Tibial nerve (tissue), 4 donors: Measurements from ENCODE around the gene CARD9. TPM values are rescaled to one million over a fixed set of nuclear protein-coding genes. Genes with fewer than 3 reads are reported as not detected.

Experiments
- DNase-seq, 2 donors: peaks; one replicate each; pipeline ENCODE4 v3.0.0-alpha.2; 2019; ENCODE audit warnings: low spot score in 2 of 2
- H3K27ac ChIP-seq, 4 donors: fragments of 200-600 bp; sonication (generic) in 3 of 4; one replicate each; pipeline ENCODE4 v1.5.1; 2017 to 2019; ENCODE audit warnings: mild to moderate bottlenecking in 1 of 4
- H3K27me3 ChIP-seq, 2 donors: fragments of 200-600 bp; sonication (generic) in 1 of 2; one replicate each; pipeline versions ENCODE4 v1.5.1 to v1.6.0; 2017 to 2019
- H3K36me3 ChIP-seq, 3 donors: fragments of 200-600 bp; sonication (generic); one replicate each; pipeline ENCODE4 v1.5.1; 2018 to 2019
- H3K4me1 ChIP-seq, 4 donors: fragments of 200-600 bp; sonication (generic) in 3 of 4; one replicate each; pipeline ENCODE4 v1.5.1; 2017 to 2019
- H3K4me3 ChIP-seq, 4 donors: fragments of 200-600 bp; sonication (generic) in 3 of 4; one replicate each; pipeline ENCODE4 v1.5.1; 2017 to 2019; ENCODE audit warnings: mild to moderate bottlenecking in 1 of 4, moderate library complexity in 1 of 4
- H3K9me3 ChIP-seq, 4 donors: fragments of 200-600 bp; sonication (generic) in 3 of 4; one replicate each; pipeline ENCODE4 v1.5.1; 2017 to 2019
- EP300 ChIP-seq, 2 donors: sonication (generic); formaldehyde crosslinking; IDR thresholded peaks; one replicate each; pipeline ENCODE4 v1.6.1; 2017; ENCODE audit warnings: antibody characterized with exemption in 2 of 2, mild to moderate bottlenecking in 1 of 2
- POLR2A ChIP-seq, 2 donors: fragments of 450-650 bp; IDR thresholded peaks; one replicate each; pipeline ENCODE4 v1.6.1; 2017; ENCODE audit warnings: antibody characterized with exemption in 2 of 2, mild to moderate bottlenecking in 2 of 2, moderate library complexity in 2 of 2
- WGBS, 2 donors: methylation state at CpG; one replicate each; pipeline ENCODE4 v1.1.5; 2018; 5-methylcytosine and 5-hydroxymethylcytosine counted together
- total RNA-seq, 4 donors: library from RNA; depleted of rRNA; stranded (reverse); fragments of >200 nt; gene quantifications; one replicate each; pipeline ENCODE4 v1.1.0, GENCODE V29; 2016
- TF ChIP-seq, protein P1 (sequence below), 5 experiments: fragments of 200-600 bp in 3 of 5; fragments of 450-650 bp in 2 of 5; sonication (generic) in 3 of 5; IDR thresholded peaks; one replicate each; pipeline ENCODE4 v1.5.1; 2016 to 2019; ENCODE audit warnings: antibody characterized with exemption in 5 of 5, mild to moderate bottlenecking in 3 of 5, moderate library complexity in 2 of 5

CARD9 gene
- total RNA-seq, 4 donors from 2014 or later = 3.1 to 19.8 (median 3.1) TPM

DNA sequence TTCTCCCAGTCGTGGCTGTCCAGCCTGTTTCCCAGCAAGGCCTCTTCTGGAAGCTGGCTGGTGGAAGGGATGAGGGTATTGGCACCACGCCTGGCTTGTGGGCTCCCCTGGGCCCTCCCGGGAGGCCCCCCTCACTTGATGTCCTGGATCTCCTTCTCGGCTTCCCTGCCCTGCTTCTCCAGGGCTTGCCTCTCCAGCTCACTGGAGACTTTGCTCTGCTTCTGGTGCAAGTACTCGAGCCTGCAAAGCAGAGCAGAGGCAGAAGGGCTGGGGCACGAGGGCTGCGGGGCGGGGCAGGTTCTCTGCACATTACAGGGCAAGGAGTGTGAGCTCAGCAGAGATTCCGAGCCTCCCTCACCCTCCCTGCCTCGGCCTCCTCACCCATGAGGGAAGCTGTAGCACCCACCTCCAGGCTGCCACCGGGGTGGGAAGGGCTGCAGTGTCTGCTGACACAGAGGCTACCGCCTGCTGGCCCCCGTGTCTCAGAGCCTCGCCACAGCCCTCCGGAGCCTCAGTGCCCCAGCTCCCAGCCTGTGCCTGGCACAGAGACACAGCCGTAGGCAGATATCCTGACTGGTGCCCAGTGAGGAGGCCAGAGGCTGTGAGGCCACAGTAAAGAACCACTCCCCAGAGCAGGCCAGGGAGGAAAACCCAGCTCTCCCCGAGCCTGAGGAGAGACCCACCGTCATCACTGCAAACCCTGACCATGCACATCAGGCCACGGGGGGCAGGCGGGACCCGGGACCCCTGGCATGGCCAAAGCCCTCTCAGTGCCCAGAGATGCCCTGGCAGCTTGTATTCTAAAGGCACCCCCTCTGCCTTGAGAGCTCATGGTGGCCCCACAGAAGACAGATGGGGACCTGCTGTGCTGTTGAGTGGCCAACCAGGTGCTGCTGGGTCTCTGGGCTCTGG lies 19.3 kb upstream of the CARD9 start:
- TF ChIP-seq POLR2A (IDR thresholded peaks at IDR 0.05) = no peak
- TF ChIP-seq EP300 (IDR thresholded peaks at IDR 0.05) = no peak
- TF ChIP-seq, protein P1, sequence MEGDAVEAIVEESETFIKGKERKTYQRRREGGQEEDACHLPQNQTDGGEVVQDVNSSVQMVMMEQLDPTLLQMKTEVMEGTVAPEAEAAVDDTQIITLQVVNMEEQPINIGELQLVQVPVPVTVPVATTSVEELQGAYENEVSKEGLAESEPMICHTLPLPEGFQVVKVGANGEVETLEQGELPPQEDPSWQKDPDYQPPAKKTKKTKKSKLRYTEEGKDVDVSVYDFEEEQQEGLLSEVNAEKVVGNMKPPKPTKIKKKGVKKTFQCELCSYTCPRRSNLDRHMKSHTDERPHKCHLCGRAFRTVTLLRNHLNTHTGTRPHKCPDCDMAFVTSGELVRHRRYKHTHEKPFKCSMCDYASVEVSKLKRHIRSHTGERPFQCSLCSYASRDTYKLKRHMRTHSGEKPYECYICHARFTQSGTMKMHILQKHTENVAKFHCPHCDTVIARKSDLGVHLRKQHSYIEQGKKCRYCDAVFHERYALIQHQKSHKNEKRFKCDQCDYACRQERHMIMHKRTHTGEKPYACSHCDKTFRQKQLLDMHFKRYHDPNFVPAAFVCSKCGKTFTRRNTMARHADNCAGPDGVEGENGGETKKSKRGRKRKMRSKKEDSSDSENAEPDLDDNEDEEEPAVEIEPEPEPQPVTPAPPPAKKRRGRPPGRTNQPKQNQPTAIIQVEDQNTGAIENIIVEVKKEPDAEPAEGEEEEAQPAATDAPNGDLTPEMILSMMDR (IDR thresholded peaks at IDR 0.05) = no peak
- H3K27ac ChIP-seq = peak overlapping the region in 1 of 4 donors; percentile 56
- H3K36me3 ChIP-seq = peaks cover 2 to 94% (median 13%) of the 10 kb centered on the region in 3 donors
- WGBS, 2 donors = 77 to 88% methylated on average over 12 to 15 of the region's 21 CpGs
- DNase-seq = no peak
- H3K4me3 ChIP-seq = no peak overlapping the region
- H3K27me3 ChIP-seq = no peaks in the 10 kb centered on the region
- H3K9me3 ChIP-seq = no peaks in the 10 kb centered on the region
- peaks cover 0 to 17% (median 0%) of the 10 kb centered on the region in 4 donors for H3K4me1 ChIP-seq

DNA sequence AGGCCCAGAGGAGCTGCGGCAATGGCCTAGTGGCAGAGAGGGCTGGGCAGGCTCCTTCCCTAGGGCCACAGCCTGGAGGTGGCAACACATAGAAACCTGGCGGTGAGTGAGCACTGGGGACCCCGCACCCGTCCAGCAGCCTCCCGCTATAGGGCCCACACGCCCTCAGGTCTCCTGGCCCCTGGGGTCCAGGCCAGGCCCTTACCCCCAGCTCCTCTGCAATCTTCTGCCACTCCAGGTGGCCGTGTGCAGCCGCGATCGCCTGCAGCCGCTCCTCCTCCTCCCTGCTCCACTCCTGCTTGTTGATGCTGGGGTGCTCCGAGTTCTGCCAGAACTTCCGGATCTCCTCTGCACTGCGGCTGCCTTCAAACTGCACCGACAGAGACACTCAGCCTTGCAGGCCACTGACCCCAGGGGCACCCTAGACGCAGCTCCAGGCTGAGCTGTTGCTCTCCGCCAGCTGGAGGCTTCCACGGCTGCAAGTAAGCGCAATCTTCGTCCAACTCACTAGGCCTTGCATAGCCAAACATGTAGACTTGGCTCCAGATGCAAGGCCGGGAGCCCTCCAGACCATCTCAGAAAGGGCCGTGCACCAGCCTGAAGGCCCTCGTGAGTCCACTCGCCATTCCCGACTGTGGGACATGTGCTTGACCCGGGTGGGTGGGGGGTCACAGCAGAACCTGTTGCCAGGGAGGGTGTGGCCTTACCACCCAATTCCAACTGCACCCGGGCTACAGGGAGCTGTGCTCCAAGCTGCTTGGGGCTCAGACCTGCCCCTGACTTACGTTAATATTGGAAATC lies 18.5 kb upstream of the CARD9 start:
- H3K27ac ChIP-seq = peak overlapping the region in 1 of 4 donors; percentile 36
- no peak for DNase-seq
- H3K36me3 ChIP-seq = peaks cover 2 to 95% (median 13%) of the 10 kb centered on the region in 3 donors
- H3K27me3 ChIP-seq = no peaks in the 10 kb centered on the region
- H3K4me3 ChIP-seq = no peak overlapping the region
- TF ChIP-seq POLR2A (IDR thresholded peaks at IDR 0.05) (no peak), EP300 (IDR thresholded peaks at IDR 0.05) (no peak)
- TF ChIP-seq, protein P1 (IDR thresholded peaks at IDR 0.05) = no peak
- peaks cover 0 to 16% (median 0%) of the 10 kb centered on the region in 4 donors for H3K4me1 ChIP-seq
- no peaks in the 10 kb centered on the region for H3K9me3 ChIP-seq
- 90% methylated on average over 22 to 26 of the region's 28 CpGs for WGBS, 2 donors

DNA sequence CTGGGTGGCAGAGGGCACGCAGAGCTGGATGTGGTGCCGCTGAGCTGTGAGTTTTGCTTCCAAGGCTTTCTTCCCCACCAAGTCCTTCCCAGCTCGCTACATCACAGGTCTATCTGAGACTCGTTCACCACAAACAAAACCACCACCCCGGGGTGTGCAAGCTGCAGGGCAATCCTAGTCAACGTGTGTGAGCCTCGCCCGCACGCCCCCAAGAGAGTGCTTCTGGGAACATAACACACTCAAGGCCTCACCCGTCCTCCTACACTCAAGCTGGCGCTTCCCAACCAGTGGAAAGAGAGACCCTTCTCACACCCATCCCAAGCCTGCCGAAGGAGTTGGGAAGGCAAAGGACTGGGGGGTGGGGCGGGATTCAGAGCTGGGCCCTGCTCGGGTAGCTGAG lies 15.9 kb upstream of the CARD9 start:
- Histone ChIP-seq H3K9me3 (no peaks in the 10 kb centered on the region), H3K27me3 (no peaks in the 10 kb centered on the region), H3K27ac (no peak overlapping the region), H3K4me3 (no peak overlapping the region), H3K36me3 (peaks cover 2 to 95% (median 3%) of the 10 kb centered on the region in 3 donors), H3K4me1 (peaks cover 0 to 16% (median 0%) of the 10 kb centered on the region in 4 donors)
- TF ChIP-seq POLR2A (IDR thresholded peaks at IDR 0.05) (no peak), EP300 (IDR thresholded peaks at IDR 0.05) (no peak)
- TF ChIP-seq, protein P1 (IDR thresholded peaks at IDR 0.05) = no peak
- WGBS, 2 donors = 84 to 86% methylated on average over 14 of the region's 14 CpGs
- DNase-seq = no peak

DNA sequence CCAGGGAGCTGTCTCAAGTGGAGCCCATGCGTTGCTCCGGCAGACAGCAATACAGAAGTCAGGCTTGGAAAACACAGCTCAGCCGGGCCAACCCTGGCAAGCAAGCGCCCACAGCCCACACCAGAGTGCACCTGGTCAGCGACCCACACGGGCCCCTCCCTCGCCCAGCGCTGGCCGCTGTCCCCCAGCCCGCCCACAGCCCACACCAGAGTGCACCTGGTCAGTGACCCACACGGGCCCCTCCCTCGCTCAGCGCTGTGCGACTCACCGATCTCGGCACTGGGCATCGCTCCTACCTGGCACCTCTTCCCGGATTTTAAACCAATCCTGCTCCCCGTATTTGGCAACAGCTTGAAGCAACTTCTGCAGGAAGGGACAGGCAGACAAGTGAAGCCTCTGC lies 13.7 kb upstream of the CARD9 start:
- Histone ChIP-seq H3K4me3 (no peak overlapping the region), H3K27me3 (no peaks in the 10 kb centered on the region), H3K27ac (no peak overlapping the region), H3K36me3 (peaks cover 2 to 95% (median 8%) of the 10 kb centered on the region in 3 donors), H3K9me3 (no peaks in the 10 kb centered on the region), H3K4me1 (peaks cover 0 to 2% (median 0%) of the 10 kb centered on the region in 4 donors)
- DNase-seq = no peak
- 93 to 95% methylated on average over 18 to 19 of the region's 19 CpGs for WGBS, 2 donors
- TF ChIP-seq EP300 (IDR thresholded peaks at IDR 0.05) (no peak), POLR2A (IDR thresholded peaks at IDR 0.05) (no peak)
- TF ChIP-seq, protein P1 (IDR thresholded peaks at IDR 0.05) = no peak
